ENCODE measurements around the gene TLK1. TPM values are rescaled to one million over a fixed set of nuclear protein-coding genes. Genes with fewer than 3 reads are reported as not detected.

Gene TLK1
- total and polyA plus RNA-seq, 2 of the 4 experiments (the other 2 are of a cell fraction), result 7.3 to 12.5 TPM

- Histone ChIP-seq H3K9me3 (ENCODE audit: control insufficient read depth, insufficient read depth, low read length) (peaks cover 5% of the 10 kb centered on the region), H2AK5ac (ENCODE audit: low read depth, low read length) (no peak overlapping the region), H3K56ac (ENCODE audit: extremely low read depth, insufficient read depth, low read length) (no peak overlapping the region), H3K27me3 (ENCODE audit: control insufficient read depth, insufficient read depth, low read length) (no peaks in the 10 kb centered on the region), H3K27ac (ENCODE audit: insufficient read depth, low read length) (no peak overlapping the region), H4K5ac (ENCODE audit: low read depth, low read length) (no peak overlapping the region), H3K9ac (ENCODE audit: low read depth, low read length) (no peak overlapping the region), H3K14ac (replicated peaks; ENCODE audit: low read depth, low read length) (no peak overlapping the region), H3K4me3 (ENCODE audit: insufficient read depth, low read depth, low read length) (no peak overlapping the region), H3K79me1 (ENCODE audit: low read depth in 1 of 2, low read length in 2 of 2) (peaks cover 20 to 40% of the 10 kb centered on the region in 2 experiments; a peak in 3 of 4 replicates), H2BK5ac (ENCODE audit: low read depth, low read length, poor library complexity, severe bottlenecking) (no peak overlapping the region), H3K23ac (ENCODE audit: low read depth, low read length) (no peak overlapping the region), H3K9me1 (ENCODE audit: insufficient read depth, low read length) (no peaks in the 10 kb centered on the region), H3K36me3 (ENCODE audit: control insufficient read depth, insufficient read depth, low read length) (no peaks in the 10 kb centered on the region; the same call in 1 of the 2 replicates), H4K8ac (ENCODE audit: low read depth in 2 of 2, low read length in 2 of 2) (no peak overlapping the region), H2BK20ac (ENCODE audit: low read depth, low read length) (no peak overlapping the region), H2BK15ac (ENCODE audit: low read depth, low read length) (no peak overlapping the region), H3K4me2 (ENCODE audit: low read depth, low read length) (no peak overlapping the region), H2AK9ac (replicated peaks; ENCODE audit: low read depth, low read length, poor library complexity) (no peak overlapping the region), H3K4ac (ENCODE audit: low read depth, low read length) (no peak overlapping the region), H4K20me1 (ENCODE audit: insufficient read depth, low read length) (peaks cover 11% of the 10 kb centered on the region; the same call in 1 of the 2 replicates), H3K4me1 (ENCODE audit: control insufficient read depth, insufficient read depth, low read length) (no peaks in the 10 kb centered on the region; the same call in none of the 2 replicates), H3K18ac (ENCODE audit: low read depth, low read length) (no peak overlapping the region), H2AFZ (replicated peaks; ENCODE audit: low read length, poor library complexity) (no peak overlapping the region), H2BK120ac (ENCODE audit: low read depth, low read length) (no peak overlapping the region), H4K91ac (ENCODE audit: insufficient read depth, low read depth, low read length) (no peak overlapping the region)
- in situ Hi-C loops (cut with MboI; ENCODE audit: low sequenced_read_pairs) (no loop called here), dilution Hi-C loops (cut with HindIII; ENCODE audit: low sequenced_read_pairs, unreplicated experiment) (no loop called here), intact Hi-C loops (cut with micrococcal nuclease) (no loop called here)
- DNase-seq (no peak), ATAC-seq (ENCODE audit: low read depth) (no peak)
- TF ChIP-seq CTCF (conservative IDR thresholded peaks at IDR 0.05; ENCODE audit: low read depth, low read length) (no peak), RAD21 (IDR thresholded peaks at IDR 0.05; ENCODE audit: low read length) (no peak), CHD1 (IDR thresholded peaks at IDR 0.05; ENCODE audit: low read depth, low read length) (no peak), NFE2L2 (IDR thresholded peaks at IDR 0.05; ENCODE audit: low read depth, low read length) (no peak), RFX5 (IDR thresholded peaks at IDR 0.05; ENCODE audit: low read depth, low read length) (no peak)
- BruUV-seq (replicated peaks), result no TSS peak
- POLR2A ChIA-PET (ENCODE audit: unreplicated experiment), result no interaction called here
- CTCF ChIA-PET, result no interaction called here
- 83% methylated on average over 1 of the region's 4 CpGs; no CpG with 5 or more reads in 1 of the 2 experiments for WGBS, 2 experiments (ENCODE audit: extremely low coverage in 2 of 2, insufficient read length in 1 of 2)
These were observed 57.9 kb downstream of the TLK1 start for GRCh38 chr2:171102802-171103201.
